Stimulated activated CD4-positive, alpha-beta T cell treated with anti-CD3 and anti-CD28 coated beads, Interleukin-12 subunit alpha, Interleukin-12 subunit beta, amount 100 ng/mL, for 48 hours (primary cell): Measurements from ENCODE around the gene DCHS2.
"Not testable (repeated sequence)": the region's sequence is repeated elsewhere in the genome, so short reads cannot be mapped to it uniquely, and the experiment has no call there.

ENCODE experiments used
- DNase-seq, 3 donors: peaks; one replicate each; pipeline ENCODE4 v3.0.0-alpha.2; 2020; ENCODE audit warnings: low read depth in 2 of 3, low spot score in 1 of 3

The DCHS2 gene

GRCh38 chr4:154230091-154230490 is 261.5 kb downstream of the DCHS2 start:
- DNase-seq: no peak

- DNase-seq: no peak
Measured at GRCh38 chr4:154222875-154223274, 268.7 kb downstream of the DCHS2 start.

GRCh38 chr4:154218051-154218450 is 273.5 kb downstream of the DCHS2 start:
- DNase-seq: no peak

- not testable (repeated sequence) for DNase-seq
Measured at GRCh38 chr4:154217384-154217783, 274.2 kb downstream of the DCHS2 start.

- DNase-seq: no peak
Measured at GRCh38 chr4:154211506-154211905, 280.1 kb downstream of the DCHS2 start.

GRCh38 chr4:154208424-154208823 is 283.2 kb downstream of the DCHS2 start:
- DNase-seq: no peak

- DNase-seq: no peak
Measured at GRCh38 chr4:154205471-154205870, 286.1 kb downstream of the DCHS2 start.

DNA sequence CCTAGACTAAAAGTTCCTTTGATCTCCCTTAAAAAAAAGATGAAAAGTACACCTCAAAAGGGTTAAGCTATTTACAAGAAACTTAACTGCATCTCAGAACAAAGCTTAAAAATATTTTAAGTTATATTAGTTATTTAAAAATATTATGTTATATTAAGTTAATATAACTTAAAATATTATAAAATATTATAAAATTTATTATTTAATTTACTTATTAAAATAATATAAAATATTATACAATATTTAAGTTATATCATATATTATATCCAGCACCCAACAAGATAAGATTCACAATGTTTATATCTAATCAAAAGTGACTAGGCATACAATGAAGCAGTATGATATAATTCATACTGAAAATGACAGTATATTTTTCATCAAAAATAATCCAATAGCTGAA is 296.9 kb downstream of the DCHS2 start:
- no peak for DNase-seq

- no peak for DNase-seq
Measured at GRCh38 chr4:154192585-154192984, 299.0 kb downstream of the DCHS2 start.

- no peak for DNase-seq
Measured at GRCh38 chr4:154189346-154189745, 302.3 kb downstream of the DCHS2 start.

DNA sequence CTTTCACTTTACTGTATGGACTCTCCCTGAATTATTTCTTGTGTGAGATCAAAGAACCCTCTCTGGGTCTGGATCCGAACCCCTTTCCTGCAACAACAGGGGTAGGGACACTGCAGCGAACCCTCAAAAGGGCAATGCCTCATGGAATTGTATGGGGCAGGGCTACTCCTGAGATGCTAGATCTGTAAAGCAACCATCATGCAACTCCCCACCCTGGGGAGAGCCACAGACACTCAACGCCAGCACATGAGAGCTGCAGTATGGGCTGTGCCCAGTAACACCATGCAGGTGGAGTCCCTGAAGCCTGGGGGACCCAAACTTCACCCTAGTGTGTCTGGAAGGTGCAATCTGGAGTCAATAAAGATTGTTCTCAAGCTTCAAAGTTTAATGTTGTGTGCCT is 304.7 kb downstream of the DCHS2 start:
- no peak for DNase-seq

DNA sequence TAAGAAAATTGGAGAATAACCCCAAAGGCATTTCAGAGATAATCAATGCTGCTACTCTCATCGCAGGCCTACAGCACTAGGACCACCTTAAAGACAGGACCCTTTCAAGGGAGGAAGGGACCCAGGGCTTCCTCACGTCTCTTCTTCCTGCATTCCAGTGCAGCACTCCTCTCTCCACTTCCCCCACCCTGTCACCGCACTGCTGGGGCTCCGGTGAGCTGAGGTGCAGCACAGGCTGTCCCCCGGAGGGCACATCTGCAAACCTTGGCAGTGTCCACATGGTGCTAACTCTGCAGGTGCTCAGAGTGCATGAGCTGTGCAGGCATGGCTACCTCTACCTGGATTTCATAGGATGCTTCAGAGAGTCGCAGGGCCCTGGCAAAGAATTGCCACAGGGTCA is 305.6 kb downstream of the DCHS2 start:
- no peak for DNase-seq

- DNase-seq: no peak
Measured at GRCh38 chr4:154184238-154184637, 307.4 kb downstream of the DCHS2 start.

DNA sequence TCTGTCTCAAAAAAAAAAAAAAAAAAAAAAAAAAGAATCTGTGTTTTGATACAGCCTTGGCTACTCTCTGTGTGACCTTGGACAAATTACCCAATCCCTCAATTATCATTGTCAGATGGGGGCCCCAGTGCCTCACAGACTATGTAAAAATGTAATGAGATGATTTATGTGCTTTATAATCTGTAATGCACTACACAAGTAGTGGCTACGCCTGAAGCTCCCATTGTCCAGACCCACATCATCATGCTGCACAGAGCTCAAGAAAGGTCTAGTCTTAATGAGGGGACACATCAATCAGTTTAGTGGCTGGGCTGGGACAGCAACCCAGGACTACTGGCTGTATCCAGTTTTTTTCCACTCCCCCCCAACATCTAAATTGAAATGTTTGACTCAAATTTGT is 308.3 kb downstream of the DCHS2 start:
- no peak for DNase-seq
